NCI-H2196 (cell line): ENCODE results near the gene BMPR2.
"Not testable (repeated sequence)": the region's sequence is repeated elsewhere in the genome, so short reads cannot be mapped to it uniquely, and the experiment has no call there.

Source experiments
- DNase-seq: peaks from one replicate; lab custom pipeline; 2025; ENCODE audit not compliant: unreplicated experiment; lab: John Stamatoyannopoulos, UW

The BMPR2 gene

DNA sequence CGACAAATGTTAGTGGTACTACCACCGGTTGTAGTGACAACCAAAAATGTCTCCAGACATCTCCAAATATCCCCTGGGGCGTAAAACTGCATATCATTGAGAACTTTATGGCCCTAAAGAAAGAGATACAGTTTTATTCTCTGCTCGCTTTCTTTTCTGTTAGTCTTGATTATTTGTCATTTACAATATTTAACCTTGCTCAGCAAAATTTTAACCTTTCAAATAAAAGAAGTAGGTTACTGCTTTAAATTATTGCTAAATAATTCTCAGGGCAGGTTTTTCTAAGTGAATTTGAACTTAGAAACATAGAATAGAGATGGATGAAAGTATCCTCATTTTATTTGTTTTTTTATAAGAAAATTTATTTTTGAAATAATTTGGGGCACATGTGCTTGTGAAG is 67.9 kb downstream of the BMPR2 start:
- DNase-seq, result no peak

GRCh38 chr2:202449344-202449743 is 73.2 kb downstream of the BMPR2 start:
- no peak for DNase-seq

- no peak for DNase-seq
These were observed 74.7 kb downstream of the BMPR2 start for GRCh38 chr2:202450785-202451184.

DNA sequence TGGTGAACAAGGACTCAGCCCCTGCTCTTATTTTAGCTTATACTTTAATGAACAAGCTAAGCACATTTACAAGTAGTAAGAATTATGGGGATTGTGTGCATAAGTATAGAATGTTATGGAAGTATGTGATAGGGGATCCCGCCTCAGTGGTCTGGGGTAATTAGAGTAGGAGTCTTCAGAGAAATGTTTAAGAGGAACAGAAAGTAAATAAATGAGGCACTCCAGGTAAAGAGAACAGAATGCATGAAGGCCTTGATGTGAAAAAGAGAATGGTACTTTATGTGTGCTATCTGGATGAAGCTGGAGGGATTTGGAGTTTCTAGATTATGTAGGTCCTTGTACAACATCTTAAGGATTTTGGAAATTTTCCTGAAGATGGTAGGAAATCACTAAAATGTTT is 76.6 kb downstream of the BMPR2 start:
- DNase-seq, result no peak

DNA sequence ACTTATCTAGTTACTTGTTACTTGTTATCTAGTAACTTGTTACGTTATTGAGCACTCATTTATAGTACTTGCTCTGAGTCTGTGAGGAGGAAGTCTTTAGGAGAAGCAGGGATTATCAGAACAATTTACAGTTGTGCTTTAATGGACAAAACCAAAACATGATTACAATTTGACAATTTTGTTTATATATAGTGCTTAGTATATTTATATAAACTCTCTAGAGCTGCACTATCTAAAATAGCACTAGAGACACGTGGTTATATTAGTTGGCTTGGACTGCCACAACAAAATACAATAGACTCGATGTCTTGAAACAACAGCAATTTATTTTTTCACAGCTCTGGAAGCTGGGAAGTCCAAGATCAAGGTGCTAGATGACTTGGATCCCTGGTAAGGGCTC is 78.4 kb downstream of the BMPR2 start:
- DNase-seq, result no peak

GRCh38 chr2:202455114-202455513 is 79.0 kb downstream of the BMPR2 start:
- DNase-seq, result no peak

DNA sequence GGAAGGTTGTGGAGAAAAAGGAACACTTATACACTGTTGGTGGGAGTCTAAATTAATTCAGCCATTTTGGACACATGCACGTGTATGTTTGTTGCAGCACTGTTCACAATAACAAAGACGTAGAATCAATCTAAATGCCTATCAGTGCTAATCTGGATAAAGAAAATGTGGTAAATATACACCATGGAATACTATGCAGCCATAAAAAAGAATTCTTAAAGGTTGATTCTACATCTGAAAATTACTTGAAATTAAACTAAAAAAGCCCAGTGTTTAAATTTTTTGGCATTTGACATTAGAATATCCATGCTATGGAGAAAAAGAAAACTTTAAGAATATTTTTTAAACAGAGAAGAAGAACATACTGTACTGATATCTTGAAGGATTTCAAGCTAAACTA is 84.0 kb downstream of the BMPR2 start:
- no peak for DNase-seq

DNA sequence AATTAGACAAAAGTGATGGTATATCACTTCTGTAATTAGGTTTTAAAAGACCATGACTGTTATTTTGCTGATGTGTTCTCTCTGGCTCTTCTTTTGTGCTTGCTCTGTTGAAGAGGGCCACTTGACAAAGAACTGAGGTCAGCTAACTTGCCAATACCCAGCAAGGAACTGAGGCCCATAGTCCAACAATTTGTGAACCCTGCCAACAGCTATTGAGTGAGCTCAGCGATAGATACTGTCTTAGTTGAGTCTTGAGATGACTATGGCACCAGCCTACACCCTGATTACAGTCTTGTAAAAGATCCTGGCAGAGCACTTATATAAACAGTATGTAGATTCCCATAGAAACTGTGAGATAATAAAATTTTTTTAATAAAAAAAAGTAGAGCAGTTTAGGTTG is 103.0 kb downstream of the BMPR2 start:
- DNase-seq, result peak; percentile 6

- DNase-seq, result no peak
These were observed 103.5 kb downstream of the BMPR2 start for GRCh38 chr2:202479610-202480009.

- DNase-seq, result no peak
These were observed 110.2 kb downstream of the BMPR2 start for GRCh38 chr2:202486351-202486750.

GRCh38 chr2:202488671-202489070 is 112.5 kb downstream of the BMPR2 start:
- DNase-seq, result no peak

- no peak for DNase-seq
These were observed 114.4 kb downstream of the BMPR2 start for GRCh38 chr2:202490479-202490878.

DNA sequence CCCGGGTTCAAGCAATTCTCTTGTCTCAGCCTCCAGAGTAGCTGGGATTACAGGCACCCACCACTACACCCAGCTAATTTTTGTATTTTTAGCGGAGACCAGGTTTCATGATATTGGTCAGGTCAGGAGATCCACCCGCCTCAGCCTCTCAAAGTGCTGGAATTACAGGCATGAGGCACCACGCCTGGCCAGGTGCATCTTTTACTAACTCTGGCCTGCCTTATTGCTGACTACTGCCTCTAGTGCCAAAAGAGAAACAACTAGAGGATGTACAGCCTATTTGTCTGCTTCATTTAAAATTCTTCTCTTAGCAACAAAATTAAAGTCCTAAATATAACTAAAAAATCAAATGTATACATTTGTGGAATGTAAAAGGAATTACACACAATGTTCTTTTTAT is 115.4 kb downstream of the BMPR2 start:
- no peak for DNase-seq

- DNase-seq, result peak; percentile 43
These were observed 118.4 kb downstream of the BMPR2 start for GRCh38 chr2:202494300-202495229.

DNA sequence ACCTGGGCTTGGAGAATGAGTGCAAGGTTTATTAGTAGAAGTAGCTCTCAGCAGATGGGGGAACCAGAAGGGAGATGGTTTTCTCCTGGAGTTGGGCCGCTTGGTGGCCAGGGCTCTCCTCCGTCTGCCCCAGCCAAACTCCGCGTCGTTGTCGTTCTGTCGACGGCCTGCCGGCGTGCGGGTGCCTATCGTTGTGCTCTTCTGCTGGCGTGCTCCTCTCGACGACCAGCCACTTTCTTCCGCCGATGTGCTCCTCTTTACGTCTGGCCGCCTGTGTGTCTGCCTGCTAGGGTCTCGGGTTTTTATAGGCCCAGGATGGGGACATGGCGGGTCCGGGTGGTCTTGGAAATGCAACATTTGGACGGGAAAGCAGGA is 119.1 kb downstream of the BMPR2 start:
- no peak for DNase-seq

DNA sequence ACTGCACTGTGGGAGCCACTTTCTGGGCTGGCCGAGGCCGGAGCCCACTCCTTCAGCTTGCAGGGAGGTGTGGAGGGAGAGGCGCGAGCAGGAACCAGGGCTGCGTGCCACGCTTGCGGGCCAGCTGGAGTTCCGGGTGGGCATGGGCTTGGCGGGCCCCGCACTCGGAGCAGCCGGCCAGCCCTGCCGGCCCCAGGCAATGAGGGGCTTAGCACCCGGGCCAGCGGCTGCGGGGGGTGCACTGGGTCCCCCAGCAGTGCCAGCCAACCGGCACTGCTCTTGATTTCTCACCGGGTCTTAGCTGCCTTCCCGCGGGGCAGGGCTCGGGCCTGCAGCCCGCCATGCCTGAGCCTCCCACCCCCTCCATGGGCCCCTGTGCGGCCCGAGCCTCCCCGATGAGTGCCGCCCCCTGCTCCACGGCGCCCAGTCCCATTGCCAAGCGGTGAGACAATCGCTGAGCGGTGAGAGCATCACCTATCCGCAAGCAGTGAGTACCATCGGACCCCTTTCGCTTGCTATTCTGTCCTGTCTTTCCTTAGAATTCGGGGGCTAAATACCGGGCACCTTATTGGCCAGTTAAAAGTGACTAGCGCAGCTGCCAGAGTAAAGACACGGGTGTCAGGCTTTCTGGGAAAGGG is 120.8 kb downstream of the BMPR2 start:
- not testable (repeated sequence) for DNase-seq

DNA sequence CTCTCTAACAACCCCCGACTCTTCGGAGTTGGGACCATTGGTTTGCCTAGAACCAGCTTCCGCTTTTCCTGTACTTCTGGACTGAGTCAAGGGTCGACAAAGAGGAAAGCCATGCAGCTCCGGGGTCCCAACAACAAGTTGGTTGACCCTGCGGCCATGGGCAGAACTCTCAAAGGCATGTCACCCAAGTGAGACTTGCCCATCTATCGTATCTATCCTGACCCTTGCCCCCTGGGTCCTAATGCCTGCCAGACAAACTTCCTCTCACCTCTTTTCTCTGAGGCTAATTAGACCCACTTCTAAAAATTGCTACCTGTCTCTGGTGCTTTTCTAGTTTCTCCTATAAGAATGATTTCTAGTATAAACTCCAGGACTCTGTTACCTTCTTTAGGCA is 121.3 kb downstream of the BMPR2 start:
- DNase-seq, result not testable (repeated sequence)

DNA sequence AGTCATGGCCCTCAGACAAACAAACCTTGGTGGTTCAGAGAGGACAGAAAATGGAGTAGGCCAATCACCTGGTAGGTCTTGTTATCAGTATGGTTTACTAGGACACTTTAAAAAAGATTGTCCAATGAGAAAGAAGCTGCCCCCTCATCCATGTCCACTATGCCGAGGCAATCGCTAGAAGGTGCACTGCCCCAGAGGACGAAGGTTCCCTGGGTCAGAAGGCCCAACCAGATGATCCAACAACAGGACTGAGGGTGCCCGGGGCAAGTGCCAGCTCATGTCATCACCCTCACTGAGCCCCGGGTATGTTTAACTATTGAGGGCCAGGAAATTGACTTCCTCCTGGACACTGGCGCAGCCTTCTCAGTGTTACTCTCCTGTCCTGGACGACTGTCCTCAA is 123.7 kb downstream of the BMPR2 start:
- DNase-seq, result not testable (repeated sequence)

DNA sequence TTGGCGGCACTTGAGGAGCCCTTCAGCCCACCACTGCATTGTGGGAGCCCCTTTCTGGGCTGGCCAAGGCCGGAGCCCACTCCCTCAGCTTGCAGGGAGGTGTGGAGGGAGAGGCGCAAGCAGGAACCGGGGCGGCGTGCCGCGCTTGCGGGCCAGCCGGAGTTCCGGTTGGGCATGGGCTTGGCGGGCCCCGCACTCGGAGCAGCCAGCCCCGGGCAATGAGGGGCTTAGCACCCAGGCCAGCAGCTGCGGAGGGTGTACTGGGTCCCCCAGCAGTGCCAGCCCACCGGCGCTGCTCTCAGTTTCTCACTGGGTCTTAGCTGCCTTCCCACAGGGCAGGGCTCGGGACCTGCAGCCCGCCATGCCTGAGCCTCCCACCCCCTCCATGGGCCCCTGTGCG is 127.1 kb downstream of the BMPR2 start:
- not testable (repeated sequence) for DNase-seq

DNA sequence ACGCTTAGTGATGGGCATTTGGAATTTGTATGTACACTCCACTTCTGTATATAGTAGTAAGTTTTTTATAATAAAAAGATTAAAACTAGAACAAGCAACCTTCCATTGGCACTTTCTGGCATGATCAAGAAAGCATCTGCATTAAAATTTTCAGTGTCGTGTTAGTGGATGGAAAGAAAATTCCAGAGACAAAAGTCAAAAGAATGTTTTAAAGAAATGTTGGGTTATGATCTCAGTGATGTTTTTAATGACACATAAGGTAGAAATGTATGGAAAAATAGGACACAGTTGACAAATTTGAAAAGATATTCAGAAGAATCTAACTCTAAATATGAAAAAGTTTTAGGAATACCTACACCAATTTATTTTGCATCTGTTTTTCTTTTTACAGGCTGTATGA is 132.6 kb downstream of the BMPR2 start:
- no peak for DNase-seq

GRCh38 chr2:202510911-202511310 is 134.8 kb downstream of the BMPR2 start:
- DNase-seq, result no peak

- no peak for DNase-seq
These were observed 136.0 kb downstream of the BMPR2 start for GRCh38 chr2:202512176-202512575.
